Measurements from ENCODE around the gene TMED5.
"Not testable (repeated sequence)": the region's sequence is repeated elsewhere in the genome, so short reads cannot be mapped to it uniquely, and the experiment has no call there.

Gene TMED5

DNA sequence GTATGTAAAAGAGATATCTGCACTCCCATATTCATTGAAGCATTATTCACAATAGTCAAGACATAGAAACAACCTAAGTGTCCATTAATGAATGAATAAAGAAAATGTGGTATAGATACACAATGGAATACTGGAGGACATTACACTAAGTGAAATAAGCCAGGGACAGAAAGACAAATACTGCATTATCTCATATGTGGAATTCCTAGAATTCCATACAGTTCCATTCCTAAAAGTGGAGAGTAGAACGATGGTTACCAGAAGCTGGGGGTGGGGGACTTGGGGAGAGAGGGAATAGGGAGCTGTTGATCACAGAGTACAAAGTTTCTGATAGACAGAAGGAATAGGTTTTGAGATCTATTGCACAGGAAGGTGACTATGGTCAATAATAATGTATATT lies 7.4 kb downstream of the TMED5 start:
- DNase-seq (ENCODE audit: low read depth, low spot score) = no peak

DNA sequence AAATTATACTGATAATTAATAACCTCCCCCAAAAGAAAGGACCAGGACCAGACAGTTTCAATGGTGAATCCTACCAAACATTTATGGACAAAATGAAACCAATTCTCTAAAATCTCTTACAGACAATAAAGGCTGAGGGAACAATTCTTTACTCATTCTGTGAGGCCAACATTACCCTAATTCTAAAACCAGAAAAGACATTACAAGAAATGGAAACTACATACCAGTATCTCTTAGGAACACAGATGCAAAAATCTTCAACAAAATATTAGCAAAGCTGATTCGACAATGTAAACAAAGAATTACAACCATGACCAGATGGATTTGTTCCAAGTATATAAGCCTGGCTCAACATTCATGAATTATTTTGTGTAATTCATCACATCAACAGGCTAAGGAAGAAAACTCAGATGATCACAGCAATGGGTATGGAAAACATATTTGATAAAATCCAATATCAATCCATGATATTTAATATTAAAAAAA lies 8.6 kb downstream of the TMED5 start:
- no peak for DNase-seq (ENCODE audit: low read depth, low spot score)

- DNase-seq (ENCODE audit: low read depth, low spot score) = not testable (repeated sequence)
Observed at GRCh38 chr1:93170141-93170678, 10.0 kb downstream of the TMED5 start.

DNA sequence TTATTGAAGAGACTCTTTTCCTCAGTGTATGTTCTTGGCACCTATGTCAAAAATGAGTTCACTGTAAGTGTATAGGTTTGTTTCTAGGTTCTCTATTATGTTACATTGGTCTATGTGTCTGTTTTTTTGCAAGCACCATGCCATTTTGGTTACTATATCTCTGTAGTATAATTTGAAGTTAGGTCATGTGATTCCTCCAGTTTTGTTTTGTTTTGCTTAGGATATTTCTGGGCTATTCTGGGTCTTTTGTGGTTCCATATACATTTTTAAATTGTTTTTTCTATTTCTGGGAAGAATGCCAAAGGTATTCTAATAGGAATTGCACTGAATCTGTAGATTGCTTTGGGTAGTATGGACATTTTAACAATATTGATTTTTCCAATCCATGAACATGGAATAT lies 13.2 kb downstream of the TMED5 start:
- DNase-seq (ENCODE audit: low read depth, low spot score) = no peak

- not testable (repeated sequence) for DNase-seq (ENCODE audit: low read depth, low spot score)
Observed at GRCh38 chr1:93165895-93166294, 14.3 kb downstream of the TMED5 start.

- no peak for DNase-seq (ENCODE audit: low read depth, low spot score)
Observed at GRCh38 chr1:93164816-93165215, 15.4 kb downstream of the TMED5 start.

DNA sequence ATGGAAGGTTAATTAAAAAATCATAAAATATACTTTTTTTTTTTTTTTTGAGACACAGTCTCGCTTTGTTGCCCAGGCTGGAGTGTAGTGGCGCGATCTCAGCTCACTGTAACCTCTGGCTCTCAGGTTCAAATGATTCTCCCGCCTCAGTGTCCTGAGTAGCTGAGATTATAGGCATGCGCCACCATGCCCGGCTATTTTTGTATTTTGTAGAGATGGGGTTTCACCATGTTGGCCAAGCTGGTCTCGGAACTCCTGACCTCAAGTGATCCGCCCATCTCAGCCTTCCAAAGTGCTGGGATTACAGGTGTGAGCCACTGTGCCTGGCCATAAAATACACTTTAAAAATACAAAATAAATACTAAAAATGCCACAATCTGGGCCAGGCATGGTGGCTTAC lies 16.9 kb downstream of the TMED5 start:
- not testable (repeated sequence) for DNase-seq (ENCODE audit: low read depth, low spot score)

DNA sequence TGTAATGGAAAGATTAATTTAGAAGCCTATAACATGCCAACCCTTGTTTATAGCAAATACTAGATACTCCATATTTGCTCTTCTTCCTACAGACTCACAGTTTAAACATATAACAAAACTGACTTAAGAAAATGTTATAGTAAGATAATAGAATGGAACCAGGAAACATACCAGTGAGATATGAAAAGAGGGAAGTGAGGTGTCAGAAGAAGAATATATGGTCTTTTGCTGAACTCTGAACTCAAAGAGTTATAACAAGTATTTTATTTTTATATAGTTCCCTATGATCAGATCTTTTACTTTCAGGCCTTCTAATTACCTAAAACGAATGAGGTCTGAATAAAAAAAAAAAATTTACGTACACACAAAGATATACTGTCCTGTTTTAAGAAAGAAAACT lies 20.9 kb downstream of the TMED5 start:
- DNase-seq (ENCODE audit: low read depth, low spot score) = no peak

DNA sequence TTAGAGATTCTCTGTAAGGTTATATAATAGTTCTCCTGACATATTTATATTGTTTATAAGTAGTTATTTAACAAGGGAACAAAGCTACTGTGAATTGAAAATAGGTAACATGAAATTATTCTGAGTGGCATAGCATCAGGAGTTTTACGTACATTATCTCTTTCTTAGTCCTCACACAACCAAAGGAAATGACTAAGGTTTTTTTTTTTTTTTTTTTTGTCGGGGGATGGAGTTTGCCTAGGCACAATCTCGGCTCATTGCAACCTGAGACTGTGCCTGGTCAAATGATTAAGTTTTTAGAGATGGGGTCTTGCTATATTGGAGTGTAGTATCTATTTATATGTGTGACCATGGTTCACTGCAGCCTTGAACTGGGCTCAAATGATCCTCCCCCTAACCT lies 24.9 kb downstream of the TMED5 start:
- no peak for DNase-seq (ENCODE audit: low read depth, low spot score)

GRCh38 chr1:93154898-93155297 lies 25.3 kb downstream of the TMED5 start:
- DNase-seq (ENCODE audit: low read depth, low spot score) = no peak

GRCh38 chr1:93152835-93153234 lies 27.4 kb downstream of the TMED5 start:
- DNase-seq (ENCODE audit: low read depth, low spot score) = no peak

- no peak for DNase-seq (ENCODE audit: low read depth, low spot score)
Observed at GRCh38 chr1:93151474-93151873, 28.7 kb downstream of the TMED5 start.

DNA sequence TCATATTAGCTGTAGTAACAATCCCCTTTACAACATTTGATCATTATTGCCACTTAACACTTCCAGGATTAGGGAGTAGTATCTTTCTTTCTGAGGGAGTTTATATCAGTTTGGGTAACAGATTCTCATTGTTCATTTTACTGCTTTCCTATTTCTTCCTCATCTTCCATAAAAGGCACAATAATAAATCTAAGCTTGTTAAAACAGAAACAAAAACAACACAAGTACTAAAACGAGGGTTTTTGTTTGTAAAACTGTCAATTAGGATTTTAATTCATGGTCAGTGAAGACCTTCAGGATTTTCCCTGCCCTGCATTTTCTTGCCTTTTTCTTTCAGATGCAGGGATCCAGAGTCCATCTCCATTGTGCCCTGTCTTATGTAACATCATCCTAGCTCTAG lies 29.5 kb downstream of the TMED5 start:
- DNase-seq (ENCODE audit: low read depth, low spot score) = no peak

GRCh38 chr1:93148001-93148400 lies 32.2 kb downstream of the TMED5 start:
- no peak for DNase-seq (ENCODE audit: low read depth, low spot score)

GRCh38 chr1:93143769-93144168 lies 36.4 kb downstream of the TMED5 start:
- DNase-seq (ENCODE audit: low read depth, low spot score) = no peak

DNA sequence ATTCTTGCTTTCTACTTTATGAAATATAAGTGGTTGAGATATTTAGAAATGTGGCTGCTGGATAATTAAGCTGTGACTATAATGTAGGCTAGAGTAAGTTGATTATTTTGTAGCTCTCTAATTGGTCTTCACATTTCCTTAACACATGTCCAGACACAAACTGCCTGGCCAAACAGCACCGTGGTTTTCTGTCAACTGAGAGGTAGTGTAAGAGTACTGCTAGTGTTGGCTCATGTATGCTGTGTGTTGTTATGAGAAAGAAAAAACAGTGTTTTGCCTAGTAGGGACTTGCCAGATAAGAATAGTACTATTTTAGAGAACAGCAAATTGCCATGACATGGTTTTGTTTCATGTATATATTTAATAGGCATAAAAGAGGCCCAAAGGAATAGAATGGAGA lies 37.1 kb downstream of the TMED5 start:
- no peak for DNase-seq (ENCODE audit: low read depth, low spot score)

DNA sequence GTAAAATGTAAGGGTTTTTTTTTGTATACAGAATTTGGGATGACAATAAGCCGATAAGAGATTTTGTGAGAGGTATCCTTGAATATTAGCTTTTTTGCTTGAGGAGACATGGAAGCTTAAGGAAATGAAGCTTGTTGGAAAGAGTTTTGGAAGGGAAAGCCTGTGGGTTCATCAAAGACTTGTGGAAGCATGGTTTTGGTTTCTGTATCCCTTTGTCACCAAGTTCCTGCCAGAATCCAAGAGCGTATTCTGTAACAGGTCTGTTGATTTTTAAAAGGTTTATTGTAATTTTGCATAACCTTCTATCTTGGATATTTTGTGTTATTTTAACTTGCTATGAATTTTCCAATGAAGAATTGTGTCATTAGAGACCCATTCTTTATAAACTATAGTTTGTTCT lies 38.1 kb downstream of the TMED5 start:
- no peak for DNase-seq (ENCODE audit: low read depth, low spot score)

- no peak for DNase-seq (ENCODE audit: low read depth, low spot score)
Observed at GRCh38 chr1:93140106-93140505, 40.1 kb downstream of the TMED5 start.

GRCh38 chr1:93137604-93138292 lies 42.5 kb downstream of the TMED5 start:
- DNase-seq (ENCODE audit: low read depth, low spot score) = no peak

GRCh38 chr1:93136445-93136844 lies 43.8 kb downstream of the TMED5 start:
- no peak for DNase-seq (ENCODE audit: low read depth, low spot score)

GRCh38 chr1:93132638-93133037 lies 47.6 kb downstream of the TMED5 start:
- no peak for DNase-seq (ENCODE audit: low read depth, low spot score)

DNA sequence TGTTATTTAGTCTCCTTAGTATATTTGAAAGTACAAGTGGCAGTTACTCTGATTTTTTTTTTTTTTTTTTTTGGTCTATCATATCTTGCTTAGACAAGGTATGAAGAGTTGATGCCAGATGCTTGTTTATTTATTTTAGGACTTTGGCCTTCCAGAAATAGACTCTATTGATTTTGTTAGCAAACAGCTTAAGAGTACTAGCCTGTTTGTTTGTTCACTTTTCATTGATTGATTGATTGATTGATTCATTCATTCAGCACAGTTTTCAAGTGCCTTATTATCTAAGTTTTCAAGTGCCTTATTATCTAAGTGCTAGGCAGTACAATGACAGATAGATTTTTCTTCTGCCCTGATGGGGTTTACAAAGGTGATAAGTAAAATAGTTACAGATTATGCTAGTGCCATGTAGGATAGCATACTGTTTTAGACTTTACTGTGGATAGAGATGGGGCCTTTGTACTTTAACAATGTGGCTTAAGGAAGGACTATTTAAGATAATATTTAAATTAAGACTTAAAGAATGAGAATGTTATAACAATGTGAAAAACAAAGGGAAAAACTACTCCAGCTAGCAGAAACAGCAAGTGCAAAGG lies 50.6 kb downstream of the TMED5 start:
- no peak for DNase-seq (ENCODE audit: low read depth, low spot score)
